Activated CD4-positive, alpha-beta T cell treated with anti-CD3 and anti-CD28 coated beads, Interleukin-2, amount 10 ng/mL, durations not matched to agents 24 days and 14 days (primary cell): Measurements from ENCODE around the gene BLOC1S1. TPM values are rescaled to one million over a fixed set of nuclear protein-coding genes. Genes with fewer than 3 reads are reported as not detected.

Source experiments
- DNase-seq: peaks from one replicate; pipeline ENCODE4 v3.0.0; 2022
- H3K27ac Mint-ChIP-seq: one replicate; pipeline ENCODE4 v1.8.0; 2022; ENCODE audit warnings: mild to moderate bottlenecking, mixed read lengths
- H3K27me3 Mint-ChIP-seq: one replicate; pipeline ENCODE4 v1.8.0; 2022; ENCODE audit warnings: mixed read lengths
- H3K36me3 Mint-ChIP-seq: one replicate; pipeline ENCODE4 v1.8.0; 2022; ENCODE audit warnings: low read depth, mild to moderate bottlenecking, mixed read lengths
- H3K4me1 Mint-ChIP-seq: one replicate; pipeline ENCODE4 v1.8.0; 2021; ENCODE audit warnings: mixed read lengths
- H3K4me3 Mint-ChIP-seq: one replicate; pipeline ENCODE4 v1.8.0; 2022; ENCODE audit warnings: mild to moderate bottlenecking, moderate library complexity, mixed read lengths
- H3K9me3 Mint-ChIP-seq: one replicate; pipeline ENCODE4 v1.8.0; 2021; ENCODE audit warnings: mixed read lengths
- intact Hi-C: fragments of 100-400 bp; cut with micrococcal nuclease; formaldehyde crosslinking; loops from one replicate; pipeline ENCODE4 v1.15.1; 2023
- total RNA-seq: library from RNA; stranded (reverse); gene quantifications from 2 replicates; pipeline ENCODE4 v1.2.3, GENCODE V29; 2022

Gene BLOC1S1
- total RNA-seq, 1 donor from 2014 or later: 62.7 TPM

- Mint-ChIP-seq H3K27ac (no peak overlapping the region), H3K27me3 (peaks cover 25% of the 10 kb centered on the region), H3K9me3 (no peaks in the 10 kb centered on the region), H3K4me1 (peaks cover 10% of the 10 kb centered on the region), H3K4me3 (no peak overlapping the region), H3K36me3 (no peaks in the 10 kb centered on the region)
- intact Hi-C loops: no loop called here
- no peak for DNase-seq
These were observed 29.4 kb upstream of the BLOC1S1 start for GRCh38 chr12:55686366-55687010.

GRCh38 chr12:55687746-55688145 lies 28.1 kb upstream of the BLOC1S1 start:
- intact Hi-C loops: no loop called here
- Mint-ChIP-seq H3K9me3 (no peaks in the 10 kb centered on the region), H3K27ac (no peak overlapping the region), H3K36me3 (no peaks in the 10 kb centered on the region), H3K4me1 (peaks cover 7% of the 10 kb centered on the region), H3K4me3 (no peak overlapping the region), H3K27me3 (peaks cover 18% of the 10 kb centered on the region)
- DNase-seq: no peak

- H3K27me3 Mint-ChIP-seq: peaks cover 11% of the 10 kb centered on the region
- intact Hi-C loops: no loop called here
- DNase-seq: no peak
- H3K4me3 Mint-ChIP-seq: no peak overlapping the region
- no peaks in the 10 kb centered on the region for H3K9me3 Mint-ChIP-seq
- H3K36me3 Mint-ChIP-seq: no peaks in the 10 kb centered on the region
- H3K27ac Mint-ChIP-seq: no peak overlapping the region
- peaks cover 7% of the 10 kb centered on the region for H3K4me1 Mint-ChIP-seq
These were observed 26.9 kb upstream of the BLOC1S1 start for GRCh38 chr12:55688716-55689655.

- H3K27ac Mint-ChIP-seq: no peak overlapping the region
- H3K4me1 Mint-ChIP-seq: peaks cover 2% of the 10 kb centered on the region
- no peak overlapping the region for H3K4me3 Mint-ChIP-seq
- no peak for DNase-seq
- peaks cover 4% of the 10 kb centered on the region for H3K27me3 Mint-ChIP-seq
- intact Hi-C loops: no loop called here
- no peaks in the 10 kb centered on the region for H3K36me3 Mint-ChIP-seq
- no peaks in the 10 kb centered on the region for H3K9me3 Mint-ChIP-seq
These were observed 23.1 kb upstream of the BLOC1S1 start for GRCh38 chr12:55692631-55693322.

- no peak overlapping the region for H3K4me3 Mint-ChIP-seq
- H3K27me3 Mint-ChIP-seq: peaks cover 4% of the 10 kb centered on the region
- no peaks in the 10 kb centered on the region for H3K9me3 Mint-ChIP-seq
- H3K36me3 Mint-ChIP-seq: no peaks in the 10 kb centered on the region
- no peaks in the 10 kb centered on the region for H3K4me1 Mint-ChIP-seq
- intact Hi-C loops: no loop called here
- H3K27ac Mint-ChIP-seq: no peak overlapping the region
- DNase-seq: no peak
These were observed 22.3 kb upstream of the BLOC1S1 start for GRCh38 chr12:55693323-55694187.

- no peaks in the 10 kb centered on the region for H3K36me3 Mint-ChIP-seq
- no peaks in the 10 kb centered on the region for H3K9me3 Mint-ChIP-seq
- DNase-seq: no peak
- H3K27ac Mint-ChIP-seq: no peak overlapping the region
- intact Hi-C loops: no loop called here
- peaks cover 4% of the 10 kb centered on the region for H3K27me3 Mint-ChIP-seq
- no peak overlapping the region for H3K4me3 Mint-ChIP-seq
- no peaks in the 10 kb centered on the region for H3K4me1 Mint-ChIP-seq
These were observed 21.7 kb upstream of the BLOC1S1 start for GRCh38 chr12:55694188-55694515.

- Mint-ChIP-seq H3K36me3 (no peaks in the 10 kb centered on the region), H3K4me1 (no peaks in the 10 kb centered on the region), H3K27me3 (peaks cover 1% of the 10 kb centered on the region), H3K27ac (no peak overlapping the region), H3K4me3 (no peak overlapping the region), H3K9me3 (no peaks in the 10 kb centered on the region)
- DNase-seq: no peak
- intact Hi-C loops: no loop called here
These were observed 21.2 kb upstream of the BLOC1S1 start for GRCh38 chr12:55694651-55695050.

GRCh38 chr12:55695349-55695748 lies 20.5 kb upstream of the BLOC1S1 start:
- intact Hi-C loops: no loop called here
- Mint-ChIP-seq H3K4me3 (no peak overlapping the region), H3K9me3 (no peaks in the 10 kb centered on the region), H3K36me3 (no peaks in the 10 kb centered on the region), H3K27ac (no peak overlapping the region), H3K4me1 (no peaks in the 10 kb centered on the region), H3K27me3 (no peaks in the 10 kb centered on the region)
- DNase-seq: no peak

GRCh38 chr12:55696141-55696540 lies 19.7 kb upstream of the BLOC1S1 start:
- intact Hi-C loops: no loop called here

GRCh38 chr12:55696796-55697462 lies 18.9 kb upstream of the BLOC1S1 start:
- intact Hi-C loops: no loop called here
- H3K9me3 Mint-ChIP-seq: no peaks in the 10 kb centered on the region
- no peaks in the 10 kb centered on the region for H3K36me3 Mint-ChIP-seq
- no peak overlapping the region for H3K4me3 Mint-ChIP-seq
- H3K27me3 Mint-ChIP-seq: no peaks in the 10 kb centered on the region
- H3K27ac Mint-ChIP-seq: no peak overlapping the region
- no peak for DNase-seq
- H3K4me1 Mint-ChIP-seq: no peaks in the 10 kb centered on the region

More at GRCh38 chr12:55696141-55696540, 19.7 kb upstream of the BLOC1S1 start:
- Mint-ChIP-seq H3K27me3 (no peaks in the 10 kb centered on the region), H3K4me3 (no peak overlapping the region), H3K27ac (no peak overlapping the region), H3K36me3 (no peaks in the 10 kb centered on the region), H3K9me3 (no peaks in the 10 kb centered on the region), H3K4me1 (no peaks in the 10 kb centered on the region)
- no peak for DNase-seq

- no peak overlapping the region for H3K4me3 Mint-ChIP-seq
- H3K27ac Mint-ChIP-seq: no peak overlapping the region
- no peaks in the 10 kb centered on the region for H3K9me3 Mint-ChIP-seq
- no peaks in the 10 kb centered on the region for H3K36me3 Mint-ChIP-seq
- DNase-seq: no peak
- intact Hi-C loops: no loop called here
- H3K4me1 Mint-ChIP-seq: no peaks in the 10 kb centered on the region
- H3K27me3 Mint-ChIP-seq: no peaks in the 10 kb centered on the region
These were observed 18.2 kb upstream of the BLOC1S1 start for GRCh38 chr12:55697686-55698085.

GRCh38 chr12:55698241-55698955 lies 17.4 kb upstream of the BLOC1S1 start:
- Mint-ChIP-seq H3K4me1 (no peaks in the 10 kb centered on the region), H3K4me3 (no peak overlapping the region), H3K9me3 (no peaks in the 10 kb centered on the region), H3K36me3 (no peaks in the 10 kb centered on the region), H3K27me3 (peaks cover 3% of the 10 kb centered on the region), H3K27ac (no peak overlapping the region)
- intact Hi-C loops: no loop called here
- no peak for DNase-seq
